Calu3 (cell line): ENCODE results near the gene STRIP1. TPM values are rescaled to one million over a fixed set of nuclear protein-coding genes. Genes with fewer than 3 reads are reported as not detected.

ENCODE experiments used
- BruUV-seq: library from RNA; stranded (reverse); fragments of 400-500 nt; replicated peaks from 2 replicates; lab custom pipeline; 2021; lab: Mats Ljungman, UMichigan
- CTCF ChIA-PET: fragments of 300-600 bp; sonication (Branson Sonifier 250); formaldehyde crosslinking; loops from one replicate; lab custom pipeline; 2022; ENCODE audit warnings: antibody characterized with exemption; lab: Charles Lee
- DNase-seq: peaks from one replicate; pipeline ENCODE4 v3.0.0; 2022
- H3K27ac Mint-ChIP-seq: one replicate; pipeline ENCODE4 v1.8.0; 2022; ENCODE audit warnings: mixed read lengths; ENCODE audit not compliant: unreplicated experiment
- H3K27me3 Mint-ChIP-seq: one replicate; pipeline ENCODE4 v1.8.0; 2022; ENCODE audit warnings: mixed read lengths; ENCODE audit not compliant: unreplicated experiment
- H3K36me3 Mint-ChIP-seq: one replicate; pipeline ENCODE4 v1.8.0; 2022; ENCODE audit warnings: mild to moderate bottlenecking, moderate library complexity, mixed read lengths; ENCODE audit not compliant: insufficient read depth, unreplicated experiment
- H3K4me1 Mint-ChIP-seq: one replicate; pipeline ENCODE4 v1.8.0; 2022; ENCODE audit warnings: mild to moderate bottlenecking, low read depth, mixed read lengths; ENCODE audit not compliant: unreplicated experiment
- H3K4me3 Mint-ChIP-seq: one replicate; pipeline ENCODE4 v1.8.0; 2022; ENCODE audit warnings: mild to moderate bottlenecking, low read depth, moderate library complexity, mixed read lengths; ENCODE audit not compliant: unreplicated experiment
- H3K9me3 Mint-ChIP-seq: one replicate; pipeline ENCODE4 v1.8.0; 2022; ENCODE audit warnings: low read depth, mixed read lengths; ENCODE audit not compliant: unreplicated experiment
- intact Hi-C: fragments of 100-400 bp; cut with micrococcal nuclease; formaldehyde crosslinking; loops from one replicate; pipeline ENCODE4 v1.10.0; 2022; ENCODE audit not compliant: unreplicated experiment
- total RNA-seq: library from RNA; stranded (reverse); gene quantifications from 2 replicates; pipeline ENCODE4 v1.2.3, GENCODE V29; 2022
- TF ChIP-seq, protein P1 (sequence below): fragments of 200-600 bp; IDR thresholded peaks from one replicate; pipeline ENCODE4 v1.8.0; 2022; ENCODE audit warnings: antibody characterized with exemption; ENCODE audit not compliant: unreplicated experiment

The STRIP1 gene
- total RNA-seq, 1 experiment from 2014 or later = 27.5 TPM

DNA sequence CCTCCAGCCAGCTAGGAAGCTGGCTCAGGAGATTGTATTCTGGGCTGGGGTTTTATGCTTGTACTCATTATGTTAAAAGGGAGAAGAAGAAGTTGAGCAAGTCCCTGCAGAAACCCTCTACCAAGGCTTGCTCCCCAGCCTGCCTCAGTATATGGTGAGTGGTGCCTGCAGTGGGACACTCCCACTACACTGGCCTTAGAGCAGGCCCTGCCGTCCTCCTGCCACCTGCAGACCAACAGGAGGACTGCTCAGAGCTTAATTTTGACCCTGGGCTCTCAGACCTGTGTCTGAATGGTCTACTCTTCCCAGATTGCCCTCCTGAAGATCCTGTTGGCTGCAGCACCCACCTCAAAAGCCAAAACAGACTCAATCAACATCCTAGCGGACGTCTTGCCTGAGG, 13.0 kb downstream of the STRIP1 start:
- Mint-ChIP-seq H3K9me3 (no peaks in the 10 kb centered on the region), H3K27me3 (no peaks in the 10 kb centered on the region), H3K4me1 (peaks cover 10% of the 10 kb centered on the region), H3K27ac (no peak overlapping the region), H3K4me3 (no peak overlapping the region), H3K36me3 (peaks cover 32% of the 10 kb centered on the region)
- no TSS peak for BruUV-seq
- intact Hi-C loops = no loop called here
- TF ChIP-seq, protein P1, sequence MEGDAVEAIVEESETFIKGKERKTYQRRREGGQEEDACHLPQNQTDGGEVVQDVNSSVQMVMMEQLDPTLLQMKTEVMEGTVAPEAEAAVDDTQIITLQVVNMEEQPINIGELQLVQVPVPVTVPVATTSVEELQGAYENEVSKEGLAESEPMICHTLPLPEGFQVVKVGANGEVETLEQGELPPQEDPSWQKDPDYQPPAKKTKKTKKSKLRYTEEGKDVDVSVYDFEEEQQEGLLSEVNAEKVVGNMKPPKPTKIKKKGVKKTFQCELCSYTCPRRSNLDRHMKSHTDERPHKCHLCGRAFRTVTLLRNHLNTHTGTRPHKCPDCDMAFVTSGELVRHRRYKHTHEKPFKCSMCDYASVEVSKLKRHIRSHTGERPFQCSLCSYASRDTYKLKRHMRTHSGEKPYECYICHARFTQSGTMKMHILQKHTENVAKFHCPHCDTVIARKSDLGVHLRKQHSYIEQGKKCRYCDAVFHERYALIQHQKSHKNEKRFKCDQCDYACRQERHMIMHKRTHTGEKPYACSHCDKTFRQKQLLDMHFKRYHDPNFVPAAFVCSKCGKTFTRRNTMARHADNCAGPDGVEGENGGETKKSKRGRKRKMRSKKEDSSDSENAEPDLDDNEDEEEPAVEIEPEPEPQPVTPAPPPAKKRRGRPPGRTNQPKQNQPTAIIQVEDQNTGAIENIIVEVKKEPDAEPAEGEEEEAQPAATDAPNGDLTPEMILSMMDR = no peak
- CTCF ChIA-PET = no interaction called here
- DNase-seq = no peak

DNA sequence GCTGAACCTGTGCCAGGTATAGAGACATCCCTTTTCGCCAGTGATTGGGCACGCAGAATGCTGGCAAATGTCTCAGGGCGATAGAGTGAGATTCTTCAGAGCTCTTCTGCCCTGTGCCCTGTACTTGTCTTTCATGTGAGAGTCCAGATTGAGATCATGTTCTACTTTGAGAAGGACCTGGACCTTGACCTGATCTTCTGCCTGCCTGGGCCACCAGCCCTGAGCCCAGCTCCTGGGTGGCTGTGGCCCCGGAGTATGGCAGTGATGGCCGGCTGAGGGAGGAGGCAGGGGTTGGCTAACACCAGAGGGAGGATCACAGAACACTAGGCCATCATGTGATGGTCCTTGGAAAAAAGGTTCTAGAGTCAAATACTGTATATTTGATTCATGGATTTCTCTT, 13.8 kb downstream of the STRIP1 start:
- BruUV-seq = no TSS peak
- no peaks in the 10 kb centered on the region for H3K27me3 Mint-ChIP-seq
- no peak overlapping the region for H3K27ac Mint-ChIP-seq
- H3K4me3 Mint-ChIP-seq = no peak overlapping the region
- peaks cover 10% of the 10 kb centered on the region for H3K4me1 Mint-ChIP-seq
- TF ChIP-seq, protein P1 = no peak
- intact Hi-C loops = no loop called here
- peaks cover 34% of the 10 kb centered on the region for H3K36me3 Mint-ChIP-seq
- no peaks in the 10 kb centered on the region for H3K9me3 Mint-ChIP-seq
- CTCF ChIA-PET = no interaction called here
- no peak for DNase-seq

DNA sequence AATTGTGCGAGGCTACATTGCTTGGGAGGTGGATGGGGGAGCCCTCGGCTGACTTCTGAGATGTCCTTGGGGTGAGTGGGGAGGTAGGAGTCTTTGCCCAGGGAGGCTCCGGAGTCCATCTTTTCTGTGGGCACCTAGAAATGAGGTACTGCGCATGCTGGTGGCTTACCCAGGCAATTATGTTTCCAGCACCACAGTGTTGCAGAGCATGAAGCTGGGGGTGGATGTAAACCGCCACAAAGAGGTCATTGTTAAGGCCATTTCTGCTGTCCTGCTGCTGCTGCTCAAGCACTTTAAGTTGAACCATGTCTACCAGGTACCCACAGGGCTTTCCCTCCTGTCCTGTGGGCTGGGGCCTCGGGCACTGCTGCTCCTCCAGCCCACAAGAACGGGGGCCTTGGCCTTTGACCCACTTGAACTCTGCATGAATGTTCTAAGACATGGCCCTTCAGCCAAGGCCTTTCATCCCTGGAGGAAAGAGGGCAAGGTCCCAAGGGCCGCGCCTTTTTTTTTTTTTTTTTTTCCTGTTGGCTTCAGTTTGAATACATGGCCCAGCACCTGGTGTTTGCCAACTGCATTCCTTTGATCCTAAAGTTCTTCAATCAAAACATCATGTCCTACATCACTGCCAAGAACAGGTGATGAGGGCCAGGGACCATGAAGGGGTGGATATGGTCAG, 14.6 kb downstream of the STRIP1 start:
- TF ChIP-seq, protein P1 = no peak
- no peak for DNase-seq
- no peak overlapping the region for H3K27ac Mint-ChIP-seq
- intact Hi-C loops = no loop called here
- H3K9me3 Mint-ChIP-seq = no peaks in the 10 kb centered on the region
- no peak overlapping the region for H3K4me3 Mint-ChIP-seq
- peaks cover 10% of the 10 kb centered on the region for H3K4me1 Mint-ChIP-seq
- CTCF ChIA-PET = no interaction called here
- H3K36me3 Mint-ChIP-seq = peaks cover 35% of the 10 kb centered on the region
- BruUV-seq = no TSS peak
- no peaks in the 10 kb centered on the region for H3K27me3 Mint-ChIP-seq

DNA sequence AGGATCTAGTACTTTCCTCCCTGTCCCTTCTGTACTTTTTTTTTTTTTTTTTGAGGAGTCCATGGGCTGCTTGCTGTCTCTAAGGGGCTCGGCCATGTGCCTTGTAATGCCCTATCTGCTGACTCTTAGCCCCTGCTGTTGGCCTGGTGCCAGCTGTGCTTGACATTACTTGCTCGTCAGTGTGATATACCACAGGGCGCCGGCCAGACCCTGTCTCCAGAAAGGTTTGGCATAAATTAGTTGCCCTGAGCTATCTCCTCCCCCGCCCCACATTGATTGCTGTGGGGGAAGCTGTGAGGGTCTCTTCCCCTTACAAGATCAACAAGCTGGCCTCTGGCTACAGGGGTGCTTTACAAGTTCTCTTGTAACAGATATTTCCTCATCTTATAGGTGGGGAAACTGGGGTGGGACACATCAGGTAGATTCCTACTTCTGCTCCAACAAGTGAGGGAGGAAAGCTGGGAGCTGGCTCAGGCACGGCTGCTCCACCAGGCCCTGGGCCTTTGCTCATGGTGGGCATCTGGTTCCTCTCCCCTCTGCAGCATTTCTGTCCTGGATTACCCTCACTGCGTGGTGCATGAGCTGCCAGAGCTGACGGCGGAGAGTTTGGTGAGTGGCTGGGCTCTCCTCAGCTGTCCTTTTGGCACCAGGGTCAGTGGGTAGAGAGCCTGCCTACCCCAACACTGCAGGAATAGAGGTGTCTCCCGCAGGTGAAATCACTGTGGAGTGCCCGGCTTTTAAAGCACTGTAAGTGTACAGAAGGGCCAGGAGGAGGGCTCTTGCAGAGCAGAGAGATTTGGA, 15.6 kb downstream of the STRIP1 start:
- no peaks in the 10 kb centered on the region for H3K9me3 Mint-ChIP-seq
- peaks cover 10% of the 10 kb centered on the region for H3K4me1 Mint-ChIP-seq
- CTCF ChIA-PET = interaction anchor here (0.5 kb wide), 1 partner anchor 22 kb away, joined by 3 read pairs; no protein-coding TSS in a partner anchor
- intact Hi-C loops = no loop called here
- no peak overlapping the region for H3K27ac Mint-ChIP-seq
- no TSS peak for BruUV-seq
- H3K36me3 Mint-ChIP-seq = peaks cover 39% of the 10 kb centered on the region
- DNase-seq = no peak
- H3K4me3 Mint-ChIP-seq = no peak overlapping the region
- TF ChIP-seq, protein P1 = no peak
- H3K27me3 Mint-ChIP-seq = no peaks in the 10 kb centered on the region
